Activated CD8-positive, alpha-beta memory T cell treated with anti-CD3 and anti-CD28 coated beads, Interleukin-2, amount 10 ng/mL, durations not matched to agents 7 days and 5 days (primary cell): ENCODE data around the gene AREG. TPM values are rescaled to one million over a fixed set of nuclear protein-coding genes. Genes with fewer than 3 reads are reported as not detected.

ENCODE experiments used
- ATAC-seq: fragments of 150-1000 bp; cut with Tn5 transposase; one replicate; pipeline ENCODE4 v1.10.0; 2021; ENCODE audit warnings: moderate library complexity
- CTCF ChIA-PET: fragments of 350-600 bp; sonication (Branson Sonifier 250); formaldehyde crosslinking; loops from one replicate; lab custom pipeline; 2021; ENCODE audit warnings: antibody characterized with exemption; lab: Charles Lee
- DNase-seq: peaks from one replicate; pipeline ENCODE4 v3.0.0-alpha.2; 2020
- H3K27ac Mint-ChIP-seq: one replicate; pipeline ENCODE4 v1.8.0; 2021; ENCODE audit warnings: mild to moderate bottlenecking, mixed read lengths
- H3K27me3 Mint-ChIP-seq: one replicate; pipeline ENCODE4 v1.8.0; 2021; ENCODE audit warnings: mixed read lengths
- H3K36me3 Mint-ChIP-seq: one replicate; pipeline ENCODE4 v1.8.0; 2021; ENCODE audit warnings: mild to moderate bottlenecking, mixed read lengths
- H3K4me1 Mint-ChIP-seq: one replicate; pipeline ENCODE4 v1.8.0; 2021; ENCODE audit warnings: mixed read lengths
- H3K4me3 Mint-ChIP-seq: one replicate; pipeline ENCODE4 v1.8.0; 2021; ENCODE audit warnings: mild to moderate bottlenecking, moderate library complexity, mixed read lengths
- H3K9me3 Mint-ChIP-seq: one replicate; pipeline ENCODE4 v1.8.0; 2022; ENCODE audit warnings: low read depth, mixed read lengths
- total RNA-seq, 2 experiments: library from RNA; stranded (reverse); gene quantifications; one replicate each; pipeline ENCODE4 v1.2.3, GENCODE V29; 2021

AREG gene
- total RNA-seq, 2 experiments from 2014 or later: 0.19 to 0.53 TPM

DNA sequence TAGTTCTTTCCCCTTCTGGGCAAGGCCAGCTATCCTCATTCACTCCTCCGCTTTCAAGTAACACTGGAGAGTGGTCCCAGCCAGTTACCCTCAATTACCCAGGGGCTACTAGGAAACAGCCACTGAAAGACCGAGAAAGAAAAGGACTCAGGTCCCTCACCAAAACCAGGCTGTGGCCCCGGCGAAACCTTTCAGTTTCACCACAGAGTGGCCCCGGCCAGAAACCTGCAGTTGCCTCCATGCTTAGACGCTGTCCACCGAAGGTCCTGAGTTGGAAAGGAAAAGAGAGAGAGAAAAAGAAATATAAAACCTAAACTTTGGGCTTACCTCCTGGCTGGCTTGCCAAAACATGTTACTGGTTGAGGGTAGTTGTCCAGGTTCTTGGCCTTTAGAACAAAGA, 5.0 kb upstream of the AREG start:
- CTCF ChIA-PET: no interaction called here
- Mint-ChIP-seq H3K27ac (no peak overlapping the region), H3K4me1 (peaks cover 6% of the 10 kb centered on the region), H3K4me3 (no peak overlapping the region), H3K36me3 (no peaks in the 10 kb centered on the region), H3K27me3 (no peaks in the 10 kb centered on the region), H3K9me3 (no peaks in the 10 kb centered on the region)
- ATAC-seq: no peak
- no peak for DNase-seq

DNA sequence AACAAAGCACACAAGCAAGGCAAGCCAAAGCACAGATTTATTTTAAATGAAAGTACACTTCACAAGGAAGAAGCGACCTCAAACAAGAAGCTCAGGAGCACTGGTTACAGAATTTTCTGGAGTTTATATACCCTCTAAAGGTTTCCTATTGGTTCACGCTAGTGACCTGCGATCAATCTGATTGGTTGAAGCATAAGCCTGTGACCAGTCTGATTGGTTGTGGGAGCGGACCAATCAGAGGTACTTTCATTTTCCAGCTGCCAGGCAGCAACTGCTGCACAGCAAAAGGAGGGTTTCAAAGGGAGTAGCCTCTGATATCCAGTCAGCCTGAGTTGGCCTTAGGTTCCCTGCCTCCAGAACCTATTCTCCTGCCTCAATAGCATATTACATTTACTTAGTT, 4.6 kb upstream of the AREG start:
- CTCF ChIA-PET: no interaction called here
- ATAC-seq (no peak), DNase-seq (no peak)
- Mint-ChIP-seq H3K27ac (no peak overlapping the region), H3K9me3 (no peaks in the 10 kb centered on the region), H3K36me3 (no peaks in the 10 kb centered on the region), H3K4me1 (peaks cover 8% of the 10 kb centered on the region), H3K27me3 (no peaks in the 10 kb centered on the region), H3K4me3 (no peak overlapping the region)

DNA sequence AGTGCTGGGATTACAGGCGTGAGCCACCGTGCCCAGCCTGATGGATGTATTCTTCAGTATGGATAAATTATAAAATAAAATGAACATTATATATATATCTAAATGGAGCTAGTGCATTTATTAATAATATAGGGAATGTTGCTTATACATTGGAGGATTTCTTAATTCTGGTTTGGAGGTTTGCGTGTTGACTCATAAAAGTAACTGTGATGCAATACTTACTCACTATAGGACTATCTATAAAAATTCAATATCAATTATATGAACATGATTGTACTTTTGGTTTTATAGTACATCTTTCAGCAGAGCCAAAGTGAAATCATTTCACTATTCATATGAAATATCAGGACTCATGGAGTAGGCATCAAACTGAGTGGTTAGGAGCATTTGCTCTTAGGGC, 3.2 kb upstream of the AREG start:
- Mint-ChIP-seq H3K27me3 (peaks cover 4% of the 10 kb centered on the region), H3K9me3 (no peaks in the 10 kb centered on the region), H3K4me3 (no peak overlapping the region), H3K27ac (no peak overlapping the region), H3K4me1 (peaks cover 12% of the 10 kb centered on the region), H3K36me3 (no peaks in the 10 kb centered on the region)
- DNase-seq: no peak
- CTCF ChIA-PET: no interaction called here
- ATAC-seq: no peak

DNA sequence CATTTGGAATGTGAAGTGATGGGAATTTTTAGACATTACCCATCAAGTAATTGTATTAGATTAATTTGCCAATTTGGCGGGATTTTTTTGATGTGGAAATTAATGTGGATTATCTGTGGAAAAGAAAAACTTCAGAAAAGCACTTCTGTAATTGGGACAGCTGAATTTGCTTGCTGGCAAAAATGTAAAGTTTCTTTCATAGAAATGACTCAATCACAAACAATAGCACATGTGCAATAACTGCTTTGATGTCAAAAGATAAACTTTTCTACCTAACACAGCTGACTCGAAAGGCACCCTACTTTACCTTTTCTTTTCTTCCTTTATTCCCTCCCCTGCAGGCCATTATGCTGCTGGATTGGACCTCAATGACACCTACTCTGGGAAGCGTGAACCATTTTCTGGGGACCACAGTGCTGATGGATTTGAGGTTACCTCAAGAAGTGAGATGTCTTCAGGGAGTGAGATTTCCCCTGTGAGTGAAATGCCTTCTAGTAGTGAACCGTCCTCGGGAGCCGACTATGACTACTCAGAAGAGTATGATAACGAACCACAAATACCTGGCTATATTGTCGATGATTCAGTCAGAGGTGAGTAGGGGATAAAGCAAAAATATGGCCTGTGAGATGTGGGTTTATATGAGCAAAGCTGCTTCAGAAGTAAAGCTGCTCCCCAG, 1.4 kb downstream of the AREG start:
- Mint-ChIP-seq H3K27ac (no peak overlapping the region), H3K36me3 (no peaks in the 10 kb centered on the region), H3K27me3 (peaks cover 8% of the 10 kb centered on the region), H3K4me1 (peaks cover 12% of the 10 kb centered on the region), H3K4me3 (no peak overlapping the region), H3K9me3 (no peaks in the 10 kb centered on the region)
- DNase-seq (no peak), ATAC-seq (no peak)
- CTCF ChIA-PET: no interaction called here

DNA sequence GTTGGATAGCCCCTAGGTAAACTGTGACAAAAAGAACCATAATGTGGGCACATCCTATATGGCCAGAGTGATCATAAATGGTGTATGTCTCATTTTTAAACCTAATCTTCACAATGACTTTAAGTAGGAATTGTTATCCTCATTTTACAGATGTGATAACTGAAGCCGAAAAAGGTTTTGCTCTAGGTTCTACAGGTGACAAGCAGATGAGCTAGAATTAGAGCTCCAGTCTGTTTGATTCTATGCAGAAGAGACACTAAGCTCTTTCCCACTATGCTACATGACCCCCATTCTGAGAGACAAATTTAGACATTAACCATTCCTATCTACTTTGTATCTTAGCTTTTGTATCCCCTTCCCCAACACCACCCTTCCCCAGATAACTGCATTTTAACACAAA, 2.0 kb downstream of the AREG start:
- ATAC-seq: no peak

DNA sequence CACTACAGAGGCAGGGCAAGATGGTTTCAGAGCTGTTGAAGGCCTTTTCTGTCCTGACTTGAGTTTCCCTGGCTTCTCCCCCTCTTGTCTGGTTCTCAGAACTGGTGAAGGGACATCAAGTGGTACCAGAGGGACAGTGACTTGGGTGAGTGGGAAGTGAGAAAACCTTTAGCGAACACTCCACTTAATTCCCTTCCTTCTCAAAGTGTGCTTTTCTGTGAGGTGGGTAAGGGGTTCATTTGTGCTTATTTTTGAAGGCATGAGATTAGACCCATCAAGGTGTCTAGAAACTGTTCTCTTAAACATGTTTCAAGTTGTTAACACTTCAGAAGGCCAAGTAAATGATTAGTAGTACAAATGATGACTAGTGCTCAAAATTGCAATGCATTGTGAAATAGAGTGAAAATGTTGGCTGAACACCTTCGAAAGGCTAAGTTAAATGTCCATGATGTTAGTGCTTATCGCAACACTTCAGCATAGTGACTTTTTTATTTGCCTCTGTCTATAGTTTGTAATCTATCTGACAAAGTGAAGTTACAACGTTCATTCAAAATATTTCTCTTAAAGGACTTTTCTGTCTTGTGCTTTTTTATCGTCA, 2.8 kb downstream of the AREG start:
- Mint-ChIP-seq H3K4me3 (no peak overlapping the region), H3K4me1 (peaks cover 12% of the 10 kb centered on the region), H3K36me3 (no peaks in the 10 kb centered on the region), H3K9me3 (no peaks in the 10 kb centered on the region), H3K27me3 (peaks cover 8% of the 10 kb centered on the region), H3K27ac (no peak overlapping the region)
- CTCF ChIA-PET: no interaction called here
- DNase-seq: no peak
- ATAC-seq: no peak

More for the DNA sequence above, 2.0 kb downstream of the AREG start:
- H3K4me3 Mint-ChIP-seq: no peak overlapping the region
- CTCF ChIA-PET: no interaction called here
- H3K36me3 Mint-ChIP-seq: no peaks in the 10 kb centered on the region
- H3K27ac Mint-ChIP-seq: no peak overlapping the region
- DNase-seq: no peak
- H3K4me1 Mint-ChIP-seq: peaks cover 12% of the 10 kb centered on the region
- no peaks in the 10 kb centered on the region for H3K9me3 Mint-ChIP-seq
- H3K27me3 Mint-ChIP-seq: peaks cover 8% of the 10 kb centered on the region

DNA sequence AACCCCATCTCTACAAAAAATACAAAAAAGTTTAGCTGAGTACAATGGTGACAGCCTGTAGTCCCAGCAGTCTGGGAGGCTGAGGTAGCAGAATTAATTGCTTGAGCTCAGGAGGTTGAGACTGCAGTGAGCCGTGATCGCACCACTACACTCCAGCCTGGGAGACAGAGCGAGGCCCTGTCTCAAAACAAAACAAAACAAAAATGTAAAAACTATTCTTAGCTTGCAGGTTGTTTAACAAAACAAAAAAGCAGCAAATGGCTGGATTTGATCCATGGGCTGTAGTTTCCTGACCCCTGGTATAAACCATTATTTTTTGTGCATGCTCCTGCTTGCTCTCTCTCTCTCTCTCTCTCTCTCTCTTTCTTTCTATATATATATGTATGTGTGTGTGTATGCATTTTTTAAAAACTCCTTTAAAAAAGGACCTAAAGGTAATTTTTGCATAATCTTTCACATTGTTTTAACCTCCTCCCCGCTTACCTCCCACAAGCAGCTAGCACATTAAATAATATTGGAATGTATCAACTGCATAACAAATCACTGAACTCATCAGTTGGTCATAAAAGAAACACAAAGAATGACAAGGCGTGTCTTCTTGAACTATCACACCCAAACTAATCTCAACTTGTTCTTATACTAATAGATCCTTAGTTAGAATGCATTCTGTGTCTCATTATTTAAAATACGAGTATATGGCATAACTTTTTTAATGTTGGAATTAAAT, 4.8 kb downstream of the AREG start:
- Mint-ChIP-seq H3K27ac (no peak overlapping the region), H3K36me3 (no peaks in the 10 kb centered on the region), H3K4me3 (no peak overlapping the region), H3K27me3 (peaks cover 8% of the 10 kb centered on the region), H3K4me1 (peaks cover 7% of the 10 kb centered on the region), H3K9me3 (no peaks in the 10 kb centered on the region)
- CTCF ChIA-PET: interaction anchor here (1.0 kb wide), 1 partner anchor 73 kb away, joined by 5 read pairs; no protein-coding TSS in a partner anchor
- DNase-seq: no peak
- ATAC-seq: no peak

DNA sequence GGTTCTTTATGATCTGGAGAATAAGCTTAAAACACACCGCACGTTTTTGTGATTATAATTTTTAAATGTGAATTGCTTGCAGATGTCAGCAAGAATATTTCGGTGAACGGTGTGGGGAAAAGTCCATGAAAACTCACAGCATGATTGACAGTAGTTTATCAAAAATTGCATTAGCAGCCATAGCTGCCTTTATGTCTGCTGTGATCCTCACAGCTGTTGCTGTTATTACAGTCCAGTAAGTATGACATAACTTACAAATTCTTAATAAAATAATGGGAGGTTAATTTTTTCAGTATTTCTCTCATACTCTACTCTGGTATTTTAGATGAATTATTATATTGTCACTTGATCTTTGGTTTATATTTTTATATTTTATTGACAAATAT, 5.4 kb downstream of the AREG start:
- no peak for DNase-seq

DNA sequence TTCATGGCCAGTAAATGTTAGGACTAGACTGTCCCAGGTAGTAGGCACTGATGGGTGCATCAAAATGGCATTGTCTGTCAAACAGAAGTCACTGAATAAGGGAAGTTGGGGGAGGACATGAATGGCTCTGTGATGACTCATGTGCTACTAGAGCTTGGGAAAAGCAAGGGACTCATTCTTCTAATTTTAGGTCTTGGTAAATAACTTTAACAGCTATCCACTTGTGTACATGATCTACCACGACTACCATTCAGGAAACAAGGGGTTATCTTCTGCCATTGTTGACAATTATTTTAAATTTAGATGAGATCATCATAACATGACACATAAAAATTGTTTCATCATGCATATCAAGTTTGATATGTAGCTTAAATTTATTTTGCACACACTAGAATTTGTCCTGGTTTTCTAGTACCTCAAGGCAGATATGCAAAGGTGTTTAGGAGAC, 6.3 kb downstream of the AREG start:
- Mint-ChIP-seq H3K9me3 (no peaks in the 10 kb centered on the region), H3K4me3 (no peak overlapping the region), H3K27me3 (peaks cover 8% of the 10 kb centered on the region), H3K4me1 (no peaks in the 10 kb centered on the region), H3K27ac (no peak overlapping the region), H3K36me3 (no peaks in the 10 kb centered on the region)
- DNase-seq (no peak), ATAC-seq (no peak)
- CTCF ChIA-PET: no interaction called here

More for the DNA sequence above, 5.4 kb downstream of the AREG start:
- peaks cover 4% of the 10 kb centered on the region for H3K4me1 Mint-ChIP-seq
- CTCF ChIA-PET: interaction anchor here (1.0 kb wide), 1 partner anchor 73 kb away, joined by 5 read pairs; no protein-coding TSS in a partner anchor
- H3K4me3 Mint-ChIP-seq: no peak overlapping the region
- H3K36me3 Mint-ChIP-seq: no peaks in the 10 kb centered on the region
- ATAC-seq: no peak
- H3K27ac Mint-ChIP-seq: no peak overlapping the region
- H3K27me3 Mint-ChIP-seq: peaks cover 8% of the 10 kb centered on the region
- H3K9me3 Mint-ChIP-seq: no peaks in the 10 kb centered on the region

DNA sequence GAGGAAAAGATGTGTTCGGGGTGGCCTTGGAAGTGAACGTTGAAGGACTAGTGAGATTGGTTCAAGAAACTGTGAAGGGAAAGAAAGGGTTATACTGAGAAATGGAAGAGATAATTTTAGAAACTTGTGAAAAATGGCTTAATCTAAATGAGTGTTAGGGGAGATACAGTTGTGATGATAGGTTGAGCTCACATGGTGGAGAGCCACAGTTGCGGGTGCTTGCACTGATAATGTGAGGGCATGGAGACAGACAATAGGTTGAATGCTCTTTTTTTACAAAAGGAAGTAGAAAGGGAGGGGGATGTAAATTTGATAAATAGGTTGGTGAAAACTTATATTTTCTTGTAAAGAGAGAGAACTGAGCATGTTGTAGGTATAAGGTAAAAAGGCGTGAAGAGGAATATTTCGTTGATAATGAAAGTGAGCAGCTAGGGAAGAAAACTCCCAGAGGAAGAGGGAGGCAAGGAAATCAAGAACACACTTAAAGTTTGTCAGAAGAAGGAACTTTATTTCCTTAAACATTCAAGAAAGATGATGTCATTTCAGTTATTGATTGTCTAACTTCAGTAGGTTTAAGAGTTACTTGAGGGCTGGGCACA, 8.2 kb downstream of the AREG start:
- no peaks in the 10 kb centered on the region for H3K36me3 Mint-ChIP-seq
- CTCF ChIA-PET: no interaction called here
- no peaks in the 10 kb centered on the region for H3K4me1 Mint-ChIP-seq
- DNase-seq (no peak), ATAC-seq (no peak)
- H3K27me3 Mint-ChIP-seq: no peaks in the 10 kb centered on the region
- no peak overlapping the region for H3K4me3 Mint-ChIP-seq
- no peaks in the 10 kb centered on the region for H3K9me3 Mint-ChIP-seq
- no peak overlapping the region for H3K27ac Mint-ChIP-seq

DNA sequence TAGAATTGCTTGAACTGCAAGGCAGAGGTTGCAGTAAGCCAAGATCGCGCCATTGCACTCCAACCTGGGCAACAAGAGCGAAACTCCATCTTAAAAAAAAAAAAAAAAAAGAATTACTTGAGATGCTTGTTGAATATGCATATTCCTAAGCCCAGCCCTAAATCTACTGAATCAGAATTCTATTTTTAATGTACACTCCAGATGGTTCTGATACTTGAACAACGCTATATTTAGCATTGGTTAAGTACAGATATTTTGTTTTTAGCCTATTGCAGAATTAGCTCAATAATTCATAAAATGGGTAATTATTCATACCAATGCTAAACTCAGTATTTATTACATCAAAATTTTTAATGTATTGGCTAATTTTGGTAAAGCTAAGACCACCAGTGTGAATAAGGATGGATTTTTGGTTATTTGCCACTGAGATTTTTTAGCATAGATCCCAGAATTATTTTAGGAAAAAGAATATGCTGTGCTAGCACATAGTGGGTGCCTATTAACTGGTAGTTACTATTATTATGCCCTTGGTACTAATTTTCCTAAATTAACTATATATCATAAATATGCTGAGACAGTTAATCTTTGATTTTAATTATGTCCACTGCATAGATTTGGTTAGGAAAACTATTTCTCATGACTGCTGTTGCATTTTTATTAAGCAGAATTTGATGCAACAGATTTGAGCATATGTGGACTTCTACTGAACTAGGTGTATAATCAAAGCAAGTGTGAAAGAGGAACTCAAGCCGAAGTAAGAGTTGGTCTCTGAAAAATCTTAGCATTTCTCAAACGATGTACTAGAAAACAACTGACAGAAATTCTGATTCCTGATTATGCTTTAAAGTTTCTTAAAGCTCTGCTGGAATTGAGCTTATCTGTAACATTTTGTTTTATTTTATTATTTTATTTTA, 9.2 kb downstream of the AREG start:
- DNase-seq (no peak), ATAC-seq (no peak)
- peaks cover 4% of the 10 kb centered on the region for H3K27me3 Mint-ChIP-seq
- no peaks in the 10 kb centered on the region for H3K36me3 Mint-ChIP-seq
- H3K9me3 Mint-ChIP-seq: no peaks in the 10 kb centered on the region
- no peak overlapping the region for H3K27ac Mint-ChIP-seq
- no peaks in the 10 kb centered on the region for H3K4me1 Mint-ChIP-seq
- CTCF ChIA-PET: interaction anchor here (1.8 kb wide), 1 partner anchor 9 kb away, joined by 5 read pairs; the partner anchor contains the start of gene AREG
- H3K4me3 Mint-ChIP-seq: no peak overlapping the region

DNA sequence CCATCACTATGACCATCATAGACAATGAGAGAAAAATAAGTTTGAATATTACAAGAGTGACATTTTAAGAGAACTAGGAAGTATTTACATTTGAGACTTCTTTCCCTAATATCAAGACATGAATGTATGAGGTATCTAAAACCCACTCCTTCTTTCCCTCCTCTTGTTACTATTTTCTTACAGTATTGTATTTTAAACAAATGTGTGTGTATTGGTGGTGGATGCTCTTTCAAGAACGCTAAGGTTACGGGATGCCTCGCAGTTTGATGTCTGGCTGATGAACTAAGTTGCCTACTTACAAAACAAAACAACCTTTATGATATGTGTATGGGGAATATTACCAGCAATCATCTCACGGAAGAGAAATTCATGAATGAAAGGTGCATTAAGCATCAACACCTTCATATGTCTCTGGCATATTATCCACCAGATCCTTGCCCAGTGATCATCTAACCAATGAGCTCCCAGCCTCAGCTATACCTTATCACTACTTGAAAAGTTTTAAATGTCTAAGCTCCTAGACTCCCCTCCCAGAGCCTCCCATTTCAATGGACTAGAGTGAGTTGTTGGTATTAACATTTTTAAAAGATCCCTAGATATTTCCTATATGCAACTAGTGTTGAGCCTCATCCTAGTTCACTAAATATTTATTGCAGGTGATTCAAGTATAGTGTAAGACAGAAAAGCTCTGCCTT, 10.6 kb downstream of the AREG start:
- Mint-ChIP-seq H3K27me3 (peaks cover 7% of the 10 kb centered on the region), H3K36me3 (no peaks in the 10 kb centered on the region), H3K27ac (no peak overlapping the region), H3K4me3 (no peak overlapping the region), H3K4me1 (no peaks in the 10 kb centered on the region), H3K9me3 (no peaks in the 10 kb centered on the region)
- CTCF ChIA-PET: interaction anchor here (1.8 kb wide), 1 partner anchor 10 kb away, joined by 5 read pairs; the partner anchor contains the start of gene AREG
- no peak for DNase-seq
- ATAC-seq: no peak
